GM19239 (cell line): ENCODE results near the gene WWP2.
"Not testable (repeated sequence)": the region's sequence is repeated elsewhere in the genome, so short reads cannot be mapped to it uniquely, and the experiment has no call there.

ENCODE experiments used
- DNase-seq: peaks from one replicate; pipeline ENCODE4 v3.0.0; 2011; ENCODE audit warnings: low spot score; ENCODE audit not compliant: insufficient read length
- FAIRE-seq: peaks from 2 replicates; lab custom pipeline; 2011; peaks lifted over from hg19 to GRCh38; lab: Jason Lieb, UNC

Gene WWP2

GRCh38 chr16:69823831-69824563 lies 61.9 kb downstream of the WWP2 start:
- FAIRE-seq: peak; percentile 95
- peak; percentile 72 for DNase-seq

- not testable (repeated sequence) for DNase-seq, FAIRE-seq
Measured at GRCh38 chr16:69824564-69825142, 62.5 kb downstream of the WWP2 start.

GRCh38 chr16:69827524-69827923 lies 65.4 kb downstream of the WWP2 start:
- FAIRE-seq (no peak), DNase-seq (no peak)

- DNase-seq: no peak
- no peak for FAIRE-seq
Measured at GRCh38 chr16:69829338-69829737, 67.2 kb downstream of the WWP2 start.

GRCh38 chr16:69830146-69830533 lies 68.0 kb downstream of the WWP2 start:
- DNase-seq (no peak), FAIRE-seq (no peak)

GRCh38 chr16:69830534-69831211 lies 68.5 kb downstream of the WWP2 start:
- FAIRE-seq (no peak), DNase-seq (no peak)

GRCh38 chr16:69831212-69832123 lies 69.3 kb downstream of the WWP2 start:
- DNase-seq: peak; percentile 20
- peak; percentile 51 for FAIRE-seq

- DNase-seq: no peak
- FAIRE-seq: no peak
Measured at GRCh38 chr16:69833357-69834282, 71.5 kb downstream of the WWP2 start.

GRCh38 chr16:69834807-69835466 lies 72.8 kb downstream of the WWP2 start:
- DNase-seq: peak; percentile 48

GRCh38 chr16:69836257-69836656 lies 74.1 kb downstream of the WWP2 start:
- DNase-seq: no peak
- peak; percentile 60 for FAIRE-seq

More at GRCh38 chr16:69834807-69835466, 72.8 kb downstream of the WWP2 start:
- peak; percentile 88 for FAIRE-seq

GRCh38 chr16:69837380-69837779 lies 75.2 kb downstream of the WWP2 start:
- DNase-seq (no peak), FAIRE-seq (no peak)

- no peak for DNase-seq
- no peak for FAIRE-seq
Measured at GRCh38 chr16:69838489-69838888, 76.4 kb downstream of the WWP2 start.

- DNase-seq: no peak
- no peak for FAIRE-seq
Measured at GRCh38 chr16:69839240-69839688, 77.1 kb downstream of the WWP2 start.

- FAIRE-seq (no peak), DNase-seq (no peak)
Measured at GRCh38 chr16:69839798-69840409, 77.8 kb downstream of the WWP2 start.

- FAIRE-seq: no peak
- no peak for DNase-seq
Measured at GRCh38 chr16:69840975-69841374, 78.8 kb downstream of the WWP2 start.

GRCh38 chr16:69844441-69844840 lies 82.3 kb downstream of the WWP2 start:
- no peak for DNase-seq
- no peak for FAIRE-seq

- FAIRE-seq: no peak
Measured at GRCh38 chr16:69845181-69845580, 83.0 kb downstream of the WWP2 start.

GRCh38 chr16:69847643-69848042 lies 85.5 kb downstream of the WWP2 start:
- FAIRE-seq: no peak

More at GRCh38 chr16:69845181-69845580, 83.0 kb downstream of the WWP2 start:
- no peak for DNase-seq

More at GRCh38 chr16:69847643-69848042, 85.5 kb downstream of the WWP2 start:
- DNase-seq: no peak
